ENCODE measurements around the gene RNF212B.
"Not testable (repeated sequence)": the region's sequence is repeated elsewhere in the genome, so short reads cannot be mapped to it uniquely, and the experiment has no call there.

Gene RNF212B, protein sequence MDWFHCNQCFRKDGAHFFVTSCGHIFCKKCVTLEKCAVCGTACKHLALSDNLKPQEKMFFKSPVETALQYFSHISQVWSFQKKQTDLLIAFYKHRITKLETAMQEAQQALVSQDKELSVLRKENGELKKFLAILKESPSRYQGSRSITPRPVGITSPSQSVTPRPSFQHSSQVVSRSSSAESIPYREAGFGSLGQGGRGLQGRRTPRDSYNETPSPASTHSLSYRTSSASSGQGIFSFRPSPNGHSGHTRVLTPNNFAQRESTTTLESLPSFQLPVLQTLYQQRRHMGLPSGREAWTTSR

DNA sequence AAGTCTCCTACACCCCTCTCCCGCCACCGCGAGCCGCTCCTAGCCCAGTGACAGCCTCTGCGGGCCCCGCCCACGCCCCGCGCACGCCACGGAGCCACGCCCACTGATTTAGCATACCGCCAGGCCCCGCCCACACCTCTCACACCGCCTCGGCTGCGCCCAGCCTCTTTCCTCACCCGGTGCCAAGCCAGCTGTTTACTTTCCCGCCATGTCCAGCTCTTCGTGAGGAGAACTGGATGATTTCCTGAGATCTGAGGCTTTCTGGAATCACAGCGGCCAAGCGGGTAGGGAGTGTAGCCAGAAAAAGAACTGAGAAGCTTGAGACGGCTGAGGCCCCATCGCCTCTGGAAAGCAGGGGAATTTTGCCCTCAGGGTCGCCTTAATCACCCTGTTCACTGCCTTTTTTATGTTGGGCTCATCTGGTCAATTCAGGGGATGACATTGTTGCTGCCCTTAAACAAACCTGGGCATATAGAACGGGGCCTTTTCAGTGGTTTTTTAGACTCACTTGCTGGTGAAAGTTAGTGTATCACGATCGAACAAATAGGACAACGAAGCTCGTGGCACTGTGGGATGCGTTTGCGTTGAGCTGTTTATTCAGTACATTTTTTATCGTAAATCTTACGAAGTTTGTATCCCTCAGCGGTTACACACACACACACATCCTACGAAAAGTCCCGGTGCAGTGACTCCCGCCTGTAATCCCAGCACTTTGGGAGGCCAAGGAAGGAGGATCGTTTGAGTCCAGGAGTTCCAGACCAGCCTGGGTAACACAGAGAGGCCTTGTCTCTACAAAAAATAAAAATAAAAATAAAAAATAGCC is at the start of gene RNF212B:
Gene RNF212B (plus strand): TSS at position 165 of the 823 bp plus-strand sequence. CDS start 2,410 bp downstream, outside the sequence.
- DNase-seq (ENCODE audit: low read depth), result peak; percentile 61

DNA sequence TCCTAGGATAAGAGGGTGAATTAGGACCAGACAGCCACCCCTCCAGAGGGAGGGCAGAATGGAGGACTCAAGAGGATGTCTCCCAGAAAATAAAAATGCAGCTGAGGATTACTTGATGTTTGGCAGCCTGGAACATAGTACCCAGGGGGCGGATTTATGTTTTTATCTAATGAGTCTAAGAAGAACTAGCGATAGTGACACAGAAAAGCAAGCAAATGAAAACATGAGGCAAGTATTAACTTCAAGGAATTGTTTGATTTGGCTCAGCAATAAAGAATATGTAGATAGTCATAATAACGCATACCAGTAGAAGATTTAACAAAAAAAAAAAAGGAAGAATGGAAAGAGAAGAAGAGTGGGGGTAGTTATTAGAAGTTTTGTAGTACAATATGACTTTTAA is 44.3 kb upstream of the RNF212B start:
- no peak for DNase-seq (ENCODE audit: low read depth)

DNA sequence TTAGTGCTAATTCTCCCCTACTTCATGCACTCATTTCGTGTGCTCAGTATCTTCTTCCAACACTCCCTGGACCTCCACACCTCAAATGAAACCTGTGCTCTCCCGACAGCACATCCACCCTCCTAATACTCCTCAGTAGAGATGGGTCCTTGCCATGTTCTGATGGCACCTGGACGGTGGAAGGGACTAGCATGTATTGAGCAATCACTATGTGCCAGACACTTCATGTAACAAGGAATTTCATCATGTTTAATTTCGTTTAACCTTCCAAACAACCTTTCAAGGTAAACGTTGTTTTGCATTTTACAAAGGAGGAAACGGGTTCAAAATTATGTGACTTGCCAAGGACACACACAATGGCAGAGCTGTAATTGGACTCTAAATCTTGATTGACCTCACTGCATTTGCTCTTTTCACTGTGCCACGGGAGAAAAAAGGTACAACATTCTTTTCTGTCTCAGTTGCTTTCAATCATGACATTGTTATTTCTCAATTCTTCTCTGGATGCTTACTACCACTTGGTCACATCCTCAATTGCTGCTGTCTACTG is 42.1 kb upstream of the RNF212B start:
- no peak for DNase-seq (ENCODE audit: low read depth)

DNA sequence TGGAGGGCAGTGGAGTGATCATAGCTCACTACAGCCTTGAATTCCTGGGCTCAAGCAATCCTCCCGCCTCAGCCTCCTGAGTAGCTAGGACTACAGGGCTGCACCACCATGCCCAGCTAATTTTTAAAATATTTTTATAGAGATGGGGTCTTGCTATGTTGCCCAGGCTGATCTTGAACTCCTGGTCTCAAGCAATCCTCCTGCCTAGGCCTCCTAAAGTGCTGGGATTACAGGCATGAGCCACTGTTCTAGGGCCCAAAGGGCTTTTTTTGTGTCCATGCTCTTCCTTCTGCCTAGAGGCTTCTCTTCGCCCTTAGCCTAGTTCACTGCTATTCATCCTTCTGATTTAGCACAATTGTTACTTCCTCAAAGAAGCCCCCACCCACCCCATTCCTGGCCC is 41.2 kb upstream of the RNF212B start:
- DNase-seq (ENCODE audit: low read depth), result not testable (repeated sequence)

DNA sequence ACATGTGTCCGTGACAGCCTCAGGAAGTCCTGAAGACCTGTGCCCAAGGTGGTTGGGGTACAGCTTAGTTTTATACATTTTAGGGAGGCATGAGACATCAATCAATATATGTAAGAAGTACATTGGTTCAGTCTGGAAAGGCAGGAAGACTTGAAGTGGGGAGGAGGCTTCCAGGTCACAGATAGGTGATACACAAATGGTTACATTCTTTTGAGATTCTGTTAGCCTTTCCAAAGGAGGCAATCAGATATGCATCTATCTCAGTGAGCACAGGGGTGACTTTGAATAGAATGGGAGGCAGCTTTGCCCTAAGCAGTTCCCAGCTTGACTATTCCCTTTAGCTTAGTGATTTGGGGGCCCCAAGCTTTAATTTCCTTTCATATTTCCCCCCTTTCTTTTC is 38.6 kb upstream of the RNF212B start:
- not testable (repeated sequence) for DNase-seq (ENCODE audit: low read depth)

DNA sequence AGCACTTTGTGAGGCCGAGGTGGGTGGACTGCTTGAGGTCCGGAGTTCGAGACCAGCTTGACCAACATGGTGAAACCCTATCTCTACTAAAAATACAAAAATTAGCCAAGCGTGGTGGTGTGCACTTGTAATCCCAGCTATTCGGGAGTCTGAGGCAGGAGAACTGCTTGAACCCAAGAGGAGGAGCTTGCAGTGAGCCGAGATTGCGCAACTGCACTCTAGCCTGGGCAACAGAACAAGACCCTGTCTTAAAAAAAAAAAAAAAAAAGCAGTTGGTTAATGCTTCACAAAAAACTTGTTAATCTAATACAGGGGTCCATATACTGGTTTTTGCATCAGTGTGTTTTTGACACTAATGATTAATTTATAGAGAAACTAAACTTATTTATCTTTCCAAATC is 35.7 kb upstream of the RNF212B start:
- DNase-seq (ENCODE audit: low read depth), result no peak

DNA sequence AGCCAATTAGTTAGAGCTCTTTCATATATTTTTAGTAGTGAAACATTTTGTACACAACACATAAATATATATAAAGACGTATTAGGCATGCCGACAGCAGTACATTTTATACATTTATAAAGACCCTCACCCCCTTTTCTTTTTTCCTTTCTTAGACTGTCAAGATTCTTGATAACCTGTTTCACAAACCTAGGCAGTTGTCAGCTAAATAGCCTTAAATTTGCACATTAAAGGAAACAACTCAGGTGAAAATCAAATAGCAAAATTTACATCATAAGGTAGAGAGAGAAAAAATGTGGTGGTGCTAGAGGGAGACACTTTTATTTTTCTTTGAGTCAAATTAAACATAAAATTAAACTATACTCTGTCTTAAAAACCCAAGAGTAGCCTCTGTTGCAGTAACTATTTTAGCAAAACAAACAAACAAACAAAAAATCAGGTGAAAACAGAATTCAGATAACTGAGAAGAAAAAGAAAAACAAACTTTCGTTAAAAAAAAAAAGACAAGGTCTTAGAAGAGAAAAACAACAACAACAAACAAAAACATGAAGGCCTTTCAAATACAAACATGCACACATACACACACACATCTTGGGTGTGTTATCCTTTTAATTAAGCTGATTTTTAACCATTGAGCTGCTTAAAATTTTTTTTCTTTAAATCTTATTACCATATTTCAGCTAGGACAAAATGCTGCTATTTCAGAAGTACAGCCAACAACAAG is 31.2 kb upstream of the RNF212B start:
- DNase-seq (ENCODE audit: low read depth), result no peak

DNA sequence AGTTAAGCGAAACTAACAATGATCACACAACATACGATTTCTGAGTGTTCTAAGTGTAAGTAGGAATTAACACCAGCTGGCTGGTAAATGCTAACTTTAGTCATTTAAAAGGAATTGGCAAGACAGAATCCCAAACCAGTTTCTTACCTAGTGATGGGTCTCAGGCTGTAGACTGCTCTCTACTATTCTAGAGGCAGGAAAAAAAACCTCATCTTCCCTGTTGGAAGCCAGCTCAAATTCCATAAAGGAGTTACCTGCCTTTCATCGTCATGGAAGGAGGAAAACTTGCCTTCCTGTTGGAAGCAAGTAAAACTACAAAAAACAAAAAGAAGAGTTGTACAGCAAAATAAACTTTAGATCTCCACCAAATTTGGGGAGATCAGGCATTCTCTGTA is 30.6 kb upstream of the RNF212B start:
- no peak for DNase-seq (ENCODE audit: low read depth)

DNA sequence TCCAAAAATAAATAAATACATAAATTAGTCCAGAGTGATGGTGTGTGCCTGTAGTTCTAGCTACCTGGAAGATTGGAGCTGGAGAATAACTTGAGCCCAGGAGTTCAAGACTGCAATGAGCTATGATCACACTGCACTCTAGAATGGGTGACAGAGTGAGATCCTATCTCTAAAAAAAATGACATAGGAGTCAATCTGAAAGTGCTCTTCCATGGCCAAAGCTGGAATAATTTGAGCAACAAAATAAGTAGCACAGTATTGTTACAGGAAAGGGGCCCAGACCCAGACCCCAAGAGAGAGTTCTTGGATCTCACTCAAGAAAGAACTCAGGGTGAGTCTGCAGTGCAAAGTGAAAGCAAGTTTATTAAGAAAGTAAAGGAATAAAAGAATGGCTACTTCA is 29.4 kb upstream of the RNF212B start:
- no peak for DNase-seq (ENCODE audit: low read depth)

DNA sequence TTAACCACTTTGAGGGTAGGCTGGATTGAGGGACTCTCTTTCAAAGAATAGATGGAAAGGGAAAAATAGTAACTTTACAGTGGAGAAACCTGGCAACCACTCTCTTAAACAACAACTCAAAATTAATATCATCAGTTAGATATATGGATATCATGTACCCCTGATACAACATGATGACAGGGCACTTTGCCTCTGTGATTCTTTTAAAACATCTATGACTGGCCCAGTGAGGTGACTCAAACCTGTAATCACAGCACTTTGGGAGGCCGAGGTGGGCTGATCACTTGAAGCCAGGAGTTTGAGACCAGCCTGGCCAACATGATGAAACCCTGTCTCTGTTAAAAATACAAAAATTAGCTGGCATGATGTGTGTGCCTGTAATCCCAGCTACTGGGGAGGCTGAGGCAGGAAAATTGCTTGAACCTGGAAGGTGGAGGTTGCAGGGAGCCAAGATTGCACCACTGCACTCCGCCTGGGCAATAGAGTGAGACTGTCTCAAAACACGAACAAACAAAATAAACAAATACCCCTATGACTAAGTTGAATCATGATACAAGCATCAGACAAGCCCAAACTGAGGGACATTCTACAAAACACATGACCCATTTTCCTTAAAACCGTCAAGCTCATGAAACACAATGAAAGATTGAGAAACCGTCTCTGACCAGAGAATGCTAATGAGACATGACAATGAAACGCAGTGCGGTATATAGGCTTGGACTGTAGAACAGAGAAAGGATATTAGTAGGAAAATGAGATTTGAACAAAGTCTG is 27.9 kb upstream of the RNF212B start:
- DNase-seq (ENCODE audit: low read depth), result no peak

DNA sequence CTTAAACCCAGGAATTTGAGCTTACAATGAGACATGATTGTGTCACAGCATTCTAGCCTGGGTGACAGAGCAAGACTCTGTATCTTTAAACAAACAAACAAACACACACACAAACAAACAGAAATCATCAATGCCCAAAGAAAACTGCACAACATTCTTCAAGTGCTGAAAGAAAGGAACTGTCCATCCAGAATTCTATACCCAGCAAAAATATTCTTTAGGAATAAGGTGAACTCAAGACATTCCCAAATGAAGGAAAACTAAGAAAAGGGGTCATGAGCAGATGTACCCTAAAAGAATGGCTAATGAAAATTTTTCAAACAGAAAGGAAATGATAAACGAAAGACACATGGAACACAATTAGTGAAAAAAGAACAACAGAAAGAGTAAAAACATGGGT is 22.3 kb upstream of the RNF212B start:
- no peak for DNase-seq (ENCODE audit: low read depth)

DNA sequence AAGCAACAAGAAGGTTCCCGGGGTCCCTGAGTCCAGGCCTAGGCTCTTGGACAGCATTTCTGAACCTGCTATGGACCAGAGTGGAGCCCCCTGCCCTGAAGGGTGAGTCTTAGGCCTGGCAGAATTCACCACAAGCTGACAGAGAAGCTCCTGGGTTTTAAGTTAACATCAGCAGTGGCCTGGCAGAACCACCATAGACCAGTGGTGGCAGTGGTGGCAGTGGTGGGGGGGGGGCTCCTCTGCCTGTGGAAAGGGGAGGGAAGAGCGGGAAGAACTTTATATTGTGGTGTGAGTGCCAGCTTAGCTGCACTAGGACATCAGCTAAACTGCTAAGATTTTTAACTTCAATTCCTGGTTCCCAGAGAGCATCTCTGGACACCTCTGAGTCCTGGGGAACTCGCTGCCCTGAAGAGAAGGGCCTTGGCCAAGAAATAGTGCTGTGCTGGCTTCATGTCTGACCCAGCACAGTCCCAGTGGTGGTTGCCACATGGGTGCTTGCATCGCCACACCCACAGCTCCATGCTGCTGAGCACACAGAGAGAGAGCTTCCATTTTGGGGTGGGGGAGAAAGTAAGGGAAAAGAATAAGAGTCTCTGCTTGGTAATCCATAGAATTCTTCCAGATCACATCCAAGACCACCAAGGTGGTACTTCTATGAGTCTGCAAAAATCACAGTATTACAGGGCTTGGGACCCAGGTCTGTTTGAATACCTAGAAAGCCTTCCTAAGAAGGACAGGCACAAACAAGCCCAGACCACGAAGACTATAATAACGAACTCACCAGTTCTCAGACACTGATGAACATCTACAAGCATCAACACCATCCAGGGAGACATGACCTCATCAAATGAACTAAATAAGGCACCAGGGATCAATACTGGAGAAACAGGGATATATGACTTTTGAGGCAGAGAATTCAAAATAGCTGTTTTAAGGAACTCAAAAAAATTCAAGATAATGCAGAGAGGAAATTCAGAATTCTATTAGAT is 20.4 kb upstream of the RNF212B start:
- no peak for DNase-seq (ENCODE audit: low read depth)

DNA sequence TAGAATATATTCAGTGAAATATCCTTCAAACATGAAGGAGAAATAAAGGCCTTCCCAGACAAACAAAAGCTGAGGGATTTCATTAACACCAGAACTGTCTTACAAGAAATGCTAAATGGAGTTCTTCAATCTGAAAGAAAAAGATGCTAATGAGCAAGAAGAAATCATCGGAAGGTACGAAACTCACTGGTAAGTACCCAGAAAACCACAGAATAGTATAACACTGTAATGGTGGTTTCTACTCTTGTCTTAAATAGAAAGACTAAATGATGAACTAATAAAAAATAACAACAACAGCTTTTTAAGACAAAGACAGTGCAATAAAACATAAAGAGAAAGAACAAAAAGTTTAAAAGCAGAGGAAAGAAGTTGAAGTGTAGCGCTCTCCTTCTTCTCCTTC is 18.7 kb upstream of the RNF212B start:
- DNase-seq (ENCODE audit: low read depth), result no peak

DNA sequence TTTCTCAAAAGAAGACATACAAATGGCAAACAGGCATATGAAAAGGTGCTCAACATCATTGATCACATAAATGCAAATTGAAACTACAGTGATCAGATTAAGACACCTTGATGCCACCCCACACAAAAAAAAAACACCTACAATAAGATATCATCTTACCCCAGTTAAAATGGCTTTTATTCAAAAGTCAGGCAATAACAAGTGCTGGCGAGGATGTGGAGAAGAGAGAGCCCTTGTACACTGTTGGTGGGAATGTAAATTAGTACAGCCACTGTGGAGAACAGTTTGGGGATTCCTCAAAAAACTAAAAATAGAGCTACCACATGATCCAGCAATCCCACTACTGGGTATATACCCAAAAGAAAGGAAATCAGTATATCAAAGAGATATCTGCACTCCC is 12.8 kb upstream of the RNF212B start:
- DNase-seq (ENCODE audit: low read depth), result not testable (repeated sequence)

DNA sequence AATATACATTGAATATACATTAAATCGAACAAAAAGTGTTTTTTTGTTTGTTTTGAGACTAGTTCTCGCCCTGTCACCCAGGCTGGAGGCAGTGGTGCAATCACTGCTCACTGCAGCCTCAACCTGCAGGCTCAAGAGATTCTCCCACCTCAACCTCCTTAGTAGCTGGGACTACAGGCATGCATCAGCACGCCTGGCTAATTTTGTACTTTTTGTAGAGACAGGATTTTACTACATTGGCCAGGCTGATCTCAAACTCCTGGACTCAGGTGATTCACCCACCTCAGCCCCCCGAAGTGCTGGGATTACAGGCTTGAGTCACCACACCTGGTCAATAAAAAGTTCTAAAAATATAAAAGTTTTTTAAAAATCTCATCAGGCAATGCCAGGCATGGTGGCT is 10.2 kb upstream of the RNF212B start:
- no peak for DNase-seq (ENCODE audit: low read depth)

DNA sequence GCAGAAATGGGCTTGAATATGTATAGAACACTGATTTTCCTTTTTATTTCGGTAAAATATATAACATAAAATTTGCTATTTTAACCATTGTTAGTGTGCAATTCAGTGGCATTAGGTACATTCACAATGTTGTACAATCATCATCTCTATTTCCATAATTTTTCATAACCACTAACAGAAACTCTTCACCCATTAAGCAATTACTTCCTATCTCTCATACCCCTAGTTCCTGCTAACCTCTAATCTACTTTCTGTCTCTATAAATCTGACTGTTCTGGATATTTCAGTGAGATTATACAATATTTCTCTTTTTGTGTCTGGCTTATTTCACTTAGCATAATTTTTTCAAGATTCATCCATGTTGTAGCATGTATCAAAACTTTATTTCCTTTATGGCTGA is 8.9 kb upstream of the RNF212B start:
- no peak for DNase-seq (ENCODE audit: low read depth)

DNA sequence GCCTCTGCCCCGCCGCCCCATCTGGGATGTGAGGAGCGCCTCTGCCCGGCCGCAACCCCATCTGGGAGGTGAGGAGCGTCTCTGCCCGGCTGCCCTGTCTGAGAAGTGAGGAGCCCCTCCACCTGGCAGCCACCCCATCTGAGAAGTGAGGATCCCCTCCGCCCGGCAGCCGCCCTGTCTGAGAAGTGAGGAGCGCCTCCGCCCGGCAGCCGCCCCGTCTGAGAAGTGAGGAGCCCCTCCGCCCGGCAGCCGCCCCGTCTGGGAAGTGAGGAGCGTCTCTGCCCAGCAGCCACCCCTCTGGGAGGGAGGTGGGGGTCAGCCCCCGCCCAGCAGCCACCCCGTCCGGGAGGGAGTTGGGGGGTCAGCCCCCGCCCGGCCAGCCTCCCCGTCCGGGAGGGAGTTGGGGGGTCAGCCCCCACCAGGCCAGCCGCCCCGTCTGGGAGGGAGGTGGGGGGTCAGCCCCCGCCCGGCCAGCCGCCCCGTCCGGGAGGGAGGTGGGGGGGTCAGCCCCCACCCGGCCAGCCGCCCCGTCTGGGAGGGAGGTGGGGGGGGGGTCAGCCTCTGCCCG is 5.4 kb upstream of the RNF212B start:
- DNase-seq (ENCODE audit: low read depth), result not testable (repeated sequence)

DNA sequence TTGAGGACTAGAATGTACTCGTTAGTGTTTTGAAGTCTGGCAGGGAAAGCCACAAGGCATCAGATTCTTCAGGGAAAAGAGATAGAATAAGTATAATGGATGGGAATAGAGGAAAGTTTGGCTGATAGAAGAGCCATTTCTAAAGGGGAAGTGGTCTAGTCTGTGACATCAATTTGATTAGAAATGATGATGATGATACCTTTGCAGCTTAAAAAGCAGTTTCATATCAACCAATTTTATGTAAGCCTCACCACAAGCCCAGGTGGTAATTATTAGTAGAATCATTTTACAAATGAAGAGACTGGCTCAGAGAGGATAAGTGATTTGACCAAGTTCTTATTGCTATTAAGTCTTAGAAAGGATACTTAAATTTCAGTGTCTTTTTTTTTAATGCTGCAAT is 2.9 kb downstream of the RNF212B start:
- DNase-seq (ENCODE audit: low read depth), result no peak

DNA sequence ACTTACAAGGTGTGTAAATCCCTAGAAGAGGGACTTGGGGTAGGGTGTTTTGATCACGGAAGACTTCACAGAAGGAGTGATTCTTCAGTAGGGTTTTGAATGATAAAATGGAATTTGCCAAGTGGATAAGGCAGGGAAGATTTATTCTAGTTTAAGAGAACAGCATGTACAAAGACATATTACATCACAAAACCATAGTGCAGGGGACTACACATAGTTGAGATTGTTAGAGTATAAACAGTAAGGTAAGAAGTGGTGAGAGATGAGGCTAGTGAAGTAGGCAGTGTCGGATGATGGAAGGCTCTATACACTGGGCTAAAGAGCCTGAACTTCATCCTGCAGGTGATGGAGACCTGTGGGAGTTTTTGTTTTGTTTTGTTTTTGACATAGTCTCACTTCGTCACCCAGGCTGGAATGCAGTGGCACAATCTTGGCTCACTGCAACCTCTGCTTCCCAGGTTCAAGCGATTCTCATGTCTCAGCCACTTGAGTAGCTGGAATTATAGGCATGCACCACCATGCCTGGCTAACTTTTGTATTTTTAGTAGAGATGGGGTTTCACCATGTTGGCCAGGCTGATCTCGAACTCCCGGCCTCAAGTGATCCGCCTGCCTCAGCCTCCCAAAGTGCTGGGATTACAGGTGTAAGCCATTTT is 3.5 kb downstream of the RNF212B start:
- not testable (repeated sequence) for DNase-seq (ENCODE audit: low read depth)

DNA sequence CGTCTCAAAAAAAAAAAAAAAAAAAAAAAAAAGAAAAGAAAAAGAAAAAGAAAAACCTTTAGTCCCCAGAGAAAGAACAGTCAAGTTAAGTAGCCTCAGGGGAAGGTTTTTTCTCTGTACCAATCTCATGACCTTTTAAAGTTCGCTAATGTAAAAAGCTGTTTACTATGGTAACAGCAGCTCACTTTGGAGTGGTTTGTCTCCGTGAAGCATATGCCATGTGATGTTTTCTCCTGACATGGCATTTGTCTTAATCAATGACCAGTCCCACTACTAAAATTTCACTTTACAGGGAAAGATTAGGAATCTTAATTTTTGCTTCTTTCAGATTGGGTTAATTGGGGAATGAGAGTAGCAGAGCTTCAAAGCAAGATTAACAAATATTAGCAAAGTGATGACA is 4.3 kb downstream of the RNF212B start:
- no peak for DNase-seq (ENCODE audit: low read depth)

Measured in stimulated activated CD8-positive, alpha-beta memory T cell treated with anti-CD3 and anti-CD28 coated beads, Interleukin-12 subunit alpha, Interleukin-12 subunit beta, amount 100 ng/mL, for 1 hour (primary cell).